NCI-H524 (cell line): ENCODE results near the gene C11orf42.
"Not testable (repeated sequence)": the region's sequence is repeated elsewhere in the genome, so short reads cannot be mapped to it uniquely, and the experiment has no call there.

ENCODE experiments used
- DNase-seq, 2 experiments: peaks; one replicate each; lab custom pipeline; 2025; lab: John Stamatoyannopoulos, UW

The C11orf42 gene

DNA sequence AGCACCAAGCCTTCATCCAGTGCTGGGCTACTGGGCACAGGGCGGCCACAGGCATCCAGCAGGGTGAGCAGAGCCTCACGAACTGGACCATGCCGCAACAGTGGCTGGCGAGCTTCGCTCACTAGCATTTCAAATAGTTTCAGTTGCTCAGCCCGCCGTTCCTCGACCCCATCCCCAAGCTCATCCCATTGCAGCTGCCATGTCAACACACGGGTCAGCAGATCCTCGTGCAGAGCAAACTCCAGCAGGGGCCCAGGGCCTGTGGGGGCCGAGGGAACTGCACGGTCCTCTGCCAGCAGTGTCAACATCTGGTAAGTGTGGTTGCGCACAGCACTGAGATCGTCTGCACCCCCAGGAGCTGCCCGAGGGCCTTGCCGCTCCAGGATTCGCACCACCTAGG lies 18.5 kb downstream of the C11orf42 start:
- DNase-seq: no peak

DNA sequence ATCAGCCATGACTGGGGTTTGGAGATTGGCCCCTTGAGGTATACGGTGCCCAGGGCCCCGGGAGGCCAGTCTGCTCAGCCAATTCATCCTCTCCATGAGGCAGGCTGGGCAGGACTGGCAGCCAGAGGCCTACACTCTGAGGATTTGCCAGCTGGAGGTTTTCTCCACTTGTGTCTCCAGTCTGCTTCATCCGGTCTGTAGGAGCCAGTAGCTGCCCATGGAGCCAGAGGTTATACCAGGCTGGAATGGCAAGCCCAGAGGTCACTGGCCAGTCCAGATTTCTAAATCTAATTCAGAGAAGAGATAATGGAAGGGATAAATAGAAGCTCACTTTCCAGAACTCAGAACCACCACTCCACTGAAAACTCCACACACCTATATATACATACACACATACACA lies 19.1 kb downstream of the C11orf42 start:
- no peak for DNase-seq

DNA sequence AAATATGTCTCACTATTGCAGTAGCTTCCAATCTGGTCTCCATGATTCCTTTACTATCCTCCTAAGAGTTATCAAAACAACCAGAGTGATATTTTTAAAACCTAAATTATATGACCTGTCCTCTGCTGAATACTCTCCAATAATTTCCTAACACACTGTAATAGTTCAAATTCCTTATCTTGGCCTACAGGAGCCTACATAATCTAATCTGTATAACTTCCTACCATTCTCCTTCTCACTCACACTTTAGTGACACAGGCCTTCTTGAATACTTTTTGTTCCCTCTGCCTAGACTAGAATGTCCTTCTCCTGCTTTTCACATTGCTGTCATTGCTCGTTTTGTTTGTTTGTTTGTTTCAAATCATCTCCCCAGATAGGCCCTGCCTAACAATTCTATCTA lies 19.7 kb downstream of the C11orf42 start:
- no peak for DNase-seq

DNA sequence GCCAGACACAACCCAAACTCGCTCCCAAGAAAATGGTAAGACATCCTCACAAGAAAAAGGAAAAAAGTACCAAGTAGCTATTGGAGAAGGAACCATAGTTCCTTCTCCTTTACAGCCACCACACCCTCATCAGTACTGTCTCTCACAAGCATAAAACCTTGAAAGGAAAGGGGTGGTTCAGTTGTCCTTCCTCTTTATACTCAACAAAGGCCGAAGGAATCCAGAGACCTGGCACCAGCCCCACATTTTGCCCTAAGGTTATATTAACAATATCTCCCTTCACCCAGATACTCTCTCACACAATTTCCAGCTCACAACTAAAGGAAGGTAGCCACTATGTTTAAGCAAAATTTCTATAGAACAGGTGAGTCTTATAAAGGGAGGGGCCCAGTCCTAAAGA lies 20.5 kb downstream of the C11orf42 start:
- DNase-seq: no peak

DNA sequence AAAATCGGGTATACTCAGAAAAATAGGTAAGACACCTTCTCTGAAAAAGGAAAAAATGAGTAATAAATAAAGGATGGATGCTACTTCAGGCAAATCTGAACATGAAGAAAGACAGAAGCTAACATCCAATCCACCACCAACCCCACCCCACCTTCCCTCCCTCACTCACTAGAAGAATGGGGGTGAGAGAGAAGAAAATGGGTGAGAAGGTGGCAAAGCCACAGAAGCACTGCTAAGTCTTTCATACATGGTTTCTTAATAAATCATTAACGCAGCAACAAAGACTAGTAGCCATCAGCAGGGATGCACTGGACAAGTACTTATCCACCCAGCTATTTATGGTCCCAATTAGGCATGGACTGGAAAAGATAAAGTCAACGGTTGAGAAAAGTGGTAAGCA lies 23.2 kb downstream of the C11orf42 start:
- DNase-seq: no peak

DNA sequence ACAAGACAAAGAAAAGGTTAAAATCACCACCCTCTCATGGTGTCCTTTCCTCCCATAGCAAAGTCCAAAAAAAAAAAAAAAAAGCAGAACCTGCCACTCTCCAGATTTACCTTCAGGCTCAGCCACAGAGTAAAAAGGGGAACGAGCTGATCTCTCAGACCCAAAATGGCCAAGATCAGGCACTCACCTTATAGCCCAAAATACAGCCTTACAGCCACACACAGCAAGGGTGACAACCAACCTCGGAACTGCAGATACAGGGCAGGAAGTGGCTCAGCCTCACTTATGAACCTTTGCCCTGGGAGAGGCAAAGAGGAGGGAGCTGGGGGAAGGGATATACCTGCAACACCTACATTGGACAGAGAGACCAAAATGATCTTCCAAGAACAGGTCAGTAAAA lies 24.6 kb downstream of the C11orf42 start:
- no peak for DNase-seq

DNA sequence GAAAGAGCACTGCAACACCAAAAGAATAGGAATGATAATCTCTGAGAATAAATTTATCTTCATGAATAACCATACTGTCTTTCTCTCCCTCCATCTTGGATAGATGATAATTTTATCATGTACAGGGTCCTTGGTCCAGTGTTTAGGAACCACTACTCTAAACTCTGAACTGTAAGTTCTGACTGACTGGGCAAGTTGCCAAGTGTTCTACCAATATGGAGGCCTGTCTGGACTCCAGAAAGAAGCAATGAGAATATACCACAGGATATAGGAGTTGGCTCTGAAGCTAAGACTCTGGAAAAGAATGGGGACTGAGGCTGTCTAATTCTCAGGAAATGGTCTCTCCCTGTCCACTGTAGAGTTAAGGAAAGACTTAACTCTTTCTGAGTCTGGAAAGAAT lies 27.5 kb downstream of the C11orf42 start:
- DNase-seq: no peak

DNA sequence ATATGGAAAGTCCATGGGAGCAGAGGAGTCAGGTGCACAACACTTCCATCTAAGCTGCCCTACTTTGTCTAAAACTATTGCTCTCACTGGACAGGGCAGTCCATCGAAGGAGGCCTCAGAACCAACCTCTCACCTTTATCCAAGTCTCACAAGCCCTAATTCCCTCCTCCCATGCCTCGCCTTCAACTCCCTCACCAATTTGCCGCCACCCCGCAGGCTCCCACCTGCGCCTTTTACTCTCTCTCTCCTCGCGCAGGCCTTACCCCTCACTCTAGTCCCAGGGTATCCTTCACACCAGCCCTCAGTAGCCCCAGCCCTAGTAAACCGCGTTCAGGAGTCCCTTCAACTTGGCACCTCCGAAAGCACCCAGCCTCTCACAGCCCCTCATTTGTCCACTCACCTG lies 28.6 kb downstream of the C11orf42 start:
- no peak for DNase-seq

DNA sequence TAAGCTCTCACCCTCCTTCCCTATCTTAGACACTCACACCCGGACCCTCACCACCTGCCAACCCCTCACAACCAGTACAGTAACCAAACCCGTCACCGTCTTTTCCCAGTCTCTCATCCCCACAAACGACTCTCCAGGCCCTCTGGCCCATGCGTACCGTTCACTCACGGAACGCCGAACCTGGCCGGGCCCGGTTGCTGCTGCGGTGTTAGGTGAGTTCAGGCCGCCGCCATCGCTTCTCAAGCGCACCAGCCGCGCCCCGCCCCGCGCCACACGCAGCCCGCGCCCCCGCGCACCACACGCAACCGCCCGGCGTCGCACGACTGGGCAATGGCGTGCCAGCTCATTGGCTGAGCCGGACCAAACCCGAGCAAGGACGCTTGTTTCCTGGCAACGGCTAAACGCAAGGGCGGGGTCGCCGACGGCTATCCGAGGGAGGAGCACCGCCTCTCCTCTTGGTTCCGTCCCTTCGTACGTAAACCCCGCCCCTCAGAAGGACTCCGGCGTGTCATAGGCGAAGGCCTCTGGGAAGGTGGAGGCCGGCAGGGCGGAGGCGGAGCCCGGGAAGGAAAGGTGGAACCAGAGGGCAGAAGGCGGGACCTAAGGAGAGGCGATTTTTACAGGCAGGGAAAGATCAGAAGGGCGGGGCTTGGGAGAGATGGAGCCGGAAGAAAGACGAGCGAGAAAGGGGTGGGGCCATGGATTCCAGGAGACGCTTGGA lies 29.2 kb downstream of the C11orf42 start, which contains the start of gene FHIP1B:
Gene FHIP1B, minus strand, starts transcription at position 250 of the 721 bp plus-strand sequence. CDS start 10,120 bp downstream, outside the sequence.
- DNase-seq: peak; percentile 99 to 100

DNA sequence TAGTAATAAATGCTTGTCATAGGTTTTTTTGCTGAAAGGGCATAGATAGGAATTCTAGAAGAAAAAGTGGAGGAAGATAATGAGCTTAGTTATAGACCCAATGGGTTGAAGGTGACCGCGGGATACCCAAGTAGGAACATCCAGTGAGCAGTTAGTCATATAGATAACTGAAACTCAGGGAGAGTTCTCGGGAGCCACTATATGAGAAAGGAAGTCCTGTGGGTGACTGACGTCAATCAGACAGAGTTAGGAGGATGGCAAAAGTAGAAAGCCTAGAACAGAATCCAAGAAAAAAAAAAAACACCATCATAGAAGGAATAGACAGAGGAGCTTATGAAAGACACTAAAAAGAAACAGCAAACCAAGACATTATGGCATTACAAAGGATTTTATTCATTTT lies 31.9 kb downstream of the C11orf42 start:
- no peak for DNase-seq

DNA sequence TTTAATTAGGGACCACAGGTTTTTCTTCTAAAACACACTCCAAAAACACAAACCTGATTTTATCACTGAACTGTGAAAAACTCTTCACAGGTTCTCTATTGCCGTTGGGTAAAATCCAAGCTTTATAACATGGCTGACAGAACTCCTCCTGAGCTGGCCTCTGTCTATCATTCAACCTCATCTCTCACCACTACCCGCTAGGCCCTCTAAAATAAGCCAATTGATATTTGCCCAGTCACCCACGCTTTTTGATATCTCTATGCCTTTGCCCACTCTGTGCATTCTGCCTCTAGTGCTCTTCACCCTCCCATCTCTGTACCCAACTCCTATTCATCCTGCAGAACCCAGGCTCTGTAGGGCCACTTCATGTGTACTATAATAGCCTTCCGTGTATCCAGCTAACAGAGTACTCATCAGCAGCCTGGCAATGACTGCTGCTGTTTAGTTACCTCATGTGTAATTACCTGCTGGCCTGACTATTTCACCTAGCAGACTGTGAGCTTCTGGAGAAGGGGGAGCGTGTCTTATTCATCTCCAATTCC lies 32.5 kb downstream of the C11orf42 start:
- no peak for DNase-seq

DNA sequence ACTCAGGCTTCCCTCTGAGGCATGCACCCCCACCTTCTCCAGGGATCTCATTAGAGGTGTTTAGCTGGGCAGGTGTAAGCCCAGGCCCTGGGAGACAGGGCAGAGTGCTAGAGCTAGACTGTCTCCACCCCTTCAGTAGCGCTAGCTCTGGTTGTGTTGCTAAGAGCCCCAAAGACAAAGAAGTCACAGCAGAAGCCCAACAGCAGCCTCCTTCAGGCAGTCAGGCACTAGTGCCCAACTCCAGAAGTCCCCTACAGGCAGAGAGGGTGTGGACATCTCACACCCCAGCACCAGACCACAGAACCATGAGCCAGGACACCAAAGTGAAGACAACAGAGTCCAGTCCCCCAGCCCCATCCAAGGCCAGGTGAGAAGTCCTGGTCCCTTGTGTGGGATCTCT lies 33.5 kb downstream of the C11orf42 start, which contains the start of gene CNGA4:
Gene CNGA4, plus strand, starts transcription at position 188 of the 400 bp plus-strand sequence. Its CDS starts 118 bp downstream, at position 306.
- DNase-seq: no peak

DNA sequence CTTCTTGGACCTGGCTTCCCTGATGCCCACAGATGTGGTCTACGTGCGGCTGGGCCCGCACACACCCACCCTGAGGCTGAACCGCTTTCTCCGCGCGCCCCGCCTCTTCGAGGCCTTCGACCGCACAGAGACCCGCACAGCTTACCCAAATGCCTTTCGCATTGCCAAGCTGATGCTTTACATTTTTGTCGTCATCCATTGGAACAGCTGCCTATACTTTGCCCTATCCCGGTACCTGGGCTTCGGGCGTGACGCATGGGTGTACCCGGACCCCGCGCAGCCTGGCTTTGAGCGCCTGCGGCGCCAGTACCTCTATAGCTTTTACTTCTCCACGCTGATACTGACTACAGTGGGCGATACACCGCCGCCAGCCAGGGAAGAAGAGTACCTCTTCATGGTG lies 34.8 kb downstream of the C11orf42 start:
- no peak for DNase-seq

DNA sequence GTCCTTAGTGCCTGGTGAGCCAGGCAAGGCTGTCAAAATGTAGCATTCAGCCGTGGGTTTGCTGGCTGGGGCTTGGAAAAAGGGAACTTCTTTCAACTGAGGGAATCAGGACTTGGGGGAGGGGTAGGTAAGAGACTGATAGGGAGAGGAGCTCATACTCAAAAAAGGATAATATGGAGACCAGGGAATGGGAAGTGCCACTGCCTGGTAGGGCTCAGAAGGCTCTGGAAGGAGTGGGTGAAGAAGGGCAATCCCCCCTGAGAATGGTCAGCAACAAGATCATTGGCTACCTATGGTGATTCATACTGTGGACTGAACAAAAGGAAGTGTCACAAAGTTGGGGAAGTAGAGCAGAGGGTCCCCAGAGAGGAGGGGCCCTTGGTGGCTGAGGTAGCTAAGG lies 35.4 kb downstream of the C11orf42 start:
- DNase-seq: no peak

DNA sequence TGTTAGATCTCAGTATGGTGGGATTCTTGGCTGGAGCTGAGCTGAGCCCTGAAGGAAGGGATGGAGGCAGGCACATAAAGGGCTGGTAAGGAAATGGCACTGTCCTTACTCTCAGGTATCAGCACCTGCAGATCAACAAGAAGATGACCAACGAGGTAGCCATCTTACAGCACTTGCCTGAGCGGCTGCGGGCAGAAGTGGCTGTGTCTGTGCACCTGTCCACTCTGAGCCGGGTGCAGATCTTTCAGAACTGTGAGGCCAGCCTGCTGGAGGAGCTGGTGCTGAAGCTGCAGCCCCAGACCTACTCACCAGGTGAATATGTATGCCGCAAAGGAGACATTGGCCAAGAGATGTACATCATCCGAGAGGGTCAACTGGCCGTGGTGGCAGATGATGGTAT lies 36.0 kb downstream of the C11orf42 start:
- no peak for DNase-seq

DNA sequence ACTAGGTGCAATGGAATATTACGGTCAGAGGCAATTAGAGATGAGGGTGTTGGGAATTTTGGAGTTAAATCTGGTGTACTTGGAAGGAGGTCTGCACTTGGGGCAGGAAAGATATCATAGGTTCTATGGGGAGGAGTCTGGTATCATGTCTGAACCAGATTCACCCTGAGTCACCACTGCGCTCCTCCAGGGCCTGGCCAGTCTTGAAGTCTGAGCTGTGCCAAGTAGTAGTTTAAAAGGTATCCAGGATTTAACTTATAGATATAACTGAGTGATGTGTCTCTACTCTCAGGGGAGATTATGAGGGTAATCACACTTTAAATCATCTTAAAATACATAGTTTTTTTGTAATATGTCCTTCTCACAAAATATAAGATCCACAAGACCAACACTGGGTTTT lies 40.2 kb downstream of the C11orf42 start:
- no peak for DNase-seq

DNA sequence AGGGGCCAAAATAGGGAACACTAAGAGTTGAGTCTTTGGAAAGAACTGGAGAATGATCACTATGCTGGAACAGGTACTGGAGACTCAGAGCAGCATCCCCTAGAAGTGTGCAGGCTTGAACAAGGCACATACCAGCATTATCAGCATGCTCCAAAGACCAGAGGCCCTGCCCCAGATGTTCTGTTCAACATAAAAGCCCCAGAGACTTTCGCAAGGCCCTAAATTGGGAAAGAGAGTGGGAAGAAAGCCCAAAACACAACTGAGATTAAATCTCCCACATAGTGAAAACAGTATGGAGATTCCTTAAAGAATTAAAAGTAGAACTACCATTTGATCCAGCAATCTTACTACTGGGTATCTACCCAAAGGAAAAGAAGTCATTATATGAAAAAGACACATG lies 42.9 kb downstream of the C11orf42 start:
- DNase-seq: no peak

DNA sequence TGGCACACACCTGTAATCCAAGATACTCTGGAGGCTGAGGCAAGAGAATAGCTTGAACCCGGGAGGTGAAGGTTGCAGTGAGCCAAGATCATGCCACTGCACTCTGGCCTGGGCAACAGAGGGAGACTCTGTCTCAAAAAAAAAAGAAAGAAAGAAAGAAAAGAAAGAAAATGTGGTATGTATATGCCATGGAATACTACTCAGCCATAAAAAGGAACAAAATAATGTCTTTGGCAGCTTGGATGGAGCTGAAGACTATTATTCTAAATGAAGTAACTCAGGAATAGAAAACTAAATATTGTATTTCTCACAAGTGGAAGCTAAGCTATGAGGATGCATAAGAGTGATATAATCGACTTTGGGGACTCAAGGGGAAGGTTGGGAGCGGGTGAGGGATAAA lies 43.5 kb downstream of the C11orf42 start:
- not testable (repeated sequence) for DNase-seq

DNA sequence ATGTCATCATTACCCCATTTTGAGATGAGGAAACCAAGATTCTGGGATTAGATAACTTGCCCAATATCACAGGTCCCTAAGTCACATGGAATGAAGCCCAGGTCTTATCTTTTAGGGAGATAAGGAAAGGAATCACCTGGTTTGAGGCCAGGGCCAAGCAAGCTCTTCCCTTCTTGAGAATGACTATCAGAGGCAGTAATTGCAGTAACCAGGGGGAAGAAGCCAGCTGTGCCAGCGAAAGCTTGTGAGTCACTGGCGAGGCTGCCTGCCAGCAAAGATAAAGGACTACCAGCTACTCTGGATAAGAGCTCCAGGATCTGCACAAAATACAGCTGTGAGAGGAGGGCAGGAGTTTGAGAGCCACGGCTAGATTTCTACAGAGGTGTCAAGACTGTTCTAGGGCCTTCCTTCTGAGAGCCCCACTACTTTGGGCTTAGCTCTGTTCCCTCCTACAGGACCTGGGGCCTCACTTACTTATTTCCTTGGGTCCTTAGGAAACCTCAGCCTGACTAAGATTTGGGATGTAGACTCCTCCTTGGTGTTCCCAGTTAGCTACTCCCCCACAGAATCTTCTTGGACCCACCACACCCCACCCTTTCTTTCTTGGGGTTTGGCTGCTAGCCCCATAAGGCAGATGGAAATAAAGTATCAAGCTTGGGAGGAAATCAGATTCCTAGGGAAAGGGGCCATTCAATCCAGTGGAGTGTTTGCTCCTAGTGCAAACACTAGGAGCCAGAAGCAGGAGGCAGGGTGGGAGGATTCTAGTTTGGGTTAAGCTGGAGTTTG lies 44.6 kb downstream of the C11orf42 start:
- DNase-seq: no peak

DNA sequence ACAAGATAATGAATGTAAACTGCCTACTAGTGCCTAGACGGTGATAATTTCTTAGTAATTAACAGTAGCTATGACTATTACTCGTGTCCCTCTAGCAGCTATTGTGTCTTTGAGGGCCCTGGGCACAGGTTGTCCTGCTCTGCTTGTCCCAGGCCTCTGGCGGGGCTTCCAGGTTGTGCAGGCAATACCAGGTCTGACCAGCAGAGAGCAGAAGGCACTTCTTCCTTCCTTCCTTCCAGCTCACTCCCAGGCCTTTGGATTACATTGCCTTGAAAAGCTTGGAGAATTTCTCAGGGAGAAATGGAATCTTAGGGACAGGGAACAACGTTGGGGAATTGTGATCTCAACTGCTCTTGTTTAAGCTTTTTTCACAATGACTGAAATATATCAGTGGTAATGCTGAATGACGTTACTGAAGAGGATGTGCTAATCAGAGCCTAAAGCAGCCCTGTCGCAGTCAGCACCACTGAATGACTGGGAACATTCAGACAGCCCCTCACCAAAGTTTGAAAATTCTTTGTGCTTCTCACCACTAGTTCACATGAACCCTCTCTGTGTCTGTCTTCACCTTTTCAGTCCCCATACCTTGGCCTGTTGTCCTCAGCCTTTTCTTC lies 45.9 kb downstream of the C11orf42 start:
- DNase-seq: peak; percentile 18 to 55

DNA sequence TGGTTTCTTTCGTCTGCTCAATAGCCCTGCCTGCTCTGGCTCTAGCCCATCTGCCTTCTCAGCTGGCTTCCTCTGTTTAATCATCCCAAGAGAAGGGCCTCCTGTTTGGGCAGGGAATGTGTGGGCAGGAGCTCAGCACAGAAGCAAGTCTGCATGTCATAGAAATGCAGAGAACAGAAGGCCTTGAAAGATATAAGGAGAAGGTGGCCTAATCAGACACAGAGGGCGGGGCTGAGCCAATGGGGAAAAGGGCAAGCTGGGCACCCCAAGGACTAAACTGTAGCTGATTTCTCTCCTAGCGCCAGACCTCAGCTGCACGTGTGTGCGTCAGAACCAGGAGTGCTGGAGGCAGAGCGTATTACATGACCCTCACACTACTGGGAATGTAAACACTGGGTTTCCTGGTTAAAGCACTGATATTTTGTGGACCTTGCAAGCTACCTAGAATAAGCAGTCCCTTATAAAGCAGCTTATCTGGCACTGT lies 46.7 kb downstream of the C11orf42 start:
- no peak for DNase-seq

DNA sequence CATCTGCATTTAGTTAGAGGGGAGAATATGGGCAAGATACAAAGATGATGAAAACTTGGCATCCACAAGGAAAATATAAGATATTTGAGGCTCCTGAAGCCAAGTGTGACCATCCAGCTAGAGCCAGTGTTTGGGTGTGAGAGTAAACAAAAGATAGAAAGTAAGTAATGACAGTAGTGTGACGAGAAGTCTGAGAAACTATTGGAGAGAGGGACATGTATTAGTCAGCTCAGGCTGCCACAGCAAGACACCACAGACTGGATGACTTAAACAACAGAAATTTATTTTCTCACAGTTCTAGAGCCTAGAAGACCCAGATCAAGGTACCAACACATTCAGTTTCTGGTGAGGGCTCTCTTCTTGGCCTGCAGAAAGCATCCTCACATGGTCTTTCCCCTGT lies 47.8 kb downstream of the C11orf42 start:
- no peak for DNase-seq
